ENCODE measurements around the gene DUOX2. TPM values are rescaled to one million over a fixed set of nuclear protein-coding genes. Genes with fewer than 3 reads are reported as not detected.

The DUOX2 gene
- total and polyA plus RNA-seq, 2 of the 8 experiments (the other 6 are each of a cell fraction or from before 2014, with no cell fraction given): 0.08 TPM; not detected in 1

GRCh38 chr15:45148076-45149059 lies 34.4 kb upstream of the DUOX2 start (continued):
- no peak for TF ChIP-seq CHD7 (IDR thresholded peaks at IDR 0.05; ENCODE audit: insufficient replicate concordance, low read length)
- TF ChIP-seq ZNF274 (IDR thresholded peaks at IDR 0.05; ENCODE audit: borderline replicate concordance, extremely low read depth, low read length): no peak
- no peak for TF ChIP-seq CREB1 (IDR thresholded peaks at IDR 0.05)
- TF ChIP-seq TEAD4 (IDR thresholded peaks at IDR 0.05; ENCODE audit: low read depth, low read length): no peak
